ENCODE results near the gene TOGARAM1. TPM values are rescaled to one million over a fixed set of nuclear protein-coding genes. Genes with fewer than 3 reads are reported as not detected.
"Not testable (repeated sequence)": the region's sequence is repeated elsewhere in the genome, so short reads cannot be mapped to it uniquely, and the experiment has no call there.

TOGARAM1 gene
- total RNA-seq, 4 donors from 2014 or later, result 6.3 to 19.1 (median 9.7) TPM

DNA sequence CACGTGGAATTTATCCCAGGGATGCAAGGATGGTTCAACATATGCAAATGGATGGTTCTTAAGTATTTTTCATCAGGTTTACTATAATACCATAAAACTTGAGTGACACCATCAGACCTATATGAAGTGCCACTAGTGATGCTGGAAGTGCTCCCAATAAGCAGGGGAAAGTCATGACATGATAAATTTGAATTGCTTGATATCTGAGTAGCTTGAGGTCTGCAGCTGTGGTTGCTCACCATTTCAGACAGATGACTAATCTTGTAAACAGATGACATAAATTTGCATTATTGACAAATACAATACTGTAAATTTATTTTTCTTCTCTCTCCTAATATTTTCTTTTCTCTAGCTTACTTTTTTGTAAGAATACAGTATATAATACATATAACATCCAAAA is 108.2 kb downstream of the TOGARAM1 start:
- TF ChIP-seq CTCF (IDR thresholded peaks at IDR 0.05 in 4 of 5, conservative IDR thresholded peaks at IDR 0.05 in 1 of 5) (no peak), POLR2A (IDR thresholded peaks at IDR 0.05) (no peak)
- DNase-seq (no peak), ATAC-seq (no peak)
- Histone ChIP-seq H3K9me3 (no peaks in the 10 kb centered on the region), H3K4me3 (no peak overlapping the region), H3K27me3 (no peaks in the 10 kb centered on the region), H3K4me1 (peaks cover 13 to 14% of the 10 kb centered on the region in 2 donors), H3K36me3 (peaks cover 0 to 5% of the 10 kb centered on the region in 2 donors), H3K27ac (no peak overlapping the region)
- in situ Hi-C loops (cut with MboI; ENCODE audit: low sequenced_read_pairs in 4 of 4) (no loop called here), intact Hi-C loops (cut with DNase I; ENCODE audit: low total_unique reads) (no loop called here)

GRCh38 chr14:45072126-45072525 is 110.1 kb downstream of the TOGARAM1 start:
- Histone ChIP-seq H3K4me3 (no peak overlapping the region), H3K4me1 (no peaks in the 10 kb centered on the region), H3K27ac (no peak overlapping the region), H3K9me3 (no peaks in the 10 kb centered on the region), H3K36me3 (peaks cover 0 to 5% of the 10 kb centered on the region in 2 donors), H3K27me3 (no peaks in the 10 kb centered on the region)
- intact Hi-C loops (cut with DNase I; ENCODE audit: low total_unique reads), result no loop called here
- in situ Hi-C loops (cut with MboI; ENCODE audit: low sequenced_read_pairs in 4 of 4), result no loop called here
- DNase-seq (no peak), ATAC-seq (no peak)
- TF ChIP-seq POLR2A (IDR thresholded peaks at IDR 0.05) (no peak), CTCF (IDR thresholded peaks at IDR 0.05 in 4 of 5, conservative IDR thresholded peaks at IDR 0.05 in 1 of 5) (no peak)

GRCh38 chr14:45073231-45073879 is 111.4 kb downstream of the TOGARAM1 start:
- Histone ChIP-seq H3K27ac (no peak overlapping the region), H3K9me3 (no peaks in the 10 kb centered on the region), H3K36me3 (peaks cover 0 to 5% of the 10 kb centered on the region in 2 donors), H3K27me3 (no peaks in the 10 kb centered on the region), H3K4me3 (no peak overlapping the region), H3K4me1 (no peaks in the 10 kb centered on the region)
- TF ChIP-seq POLR2A (IDR thresholded peaks at IDR 0.05) (no peak), CTCF (IDR thresholded peaks at IDR 0.05 in 4 of 5, conservative IDR thresholded peaks at IDR 0.05 in 1 of 5) (no peak)
- in situ Hi-C loops (cut with MboI; ENCODE audit: low sequenced_read_pairs in 4 of 4), result no loop called here
- intact Hi-C loops (cut with DNase I; ENCODE audit: low total_unique reads), result no loop called here
- DNase-seq (no peak), ATAC-seq (no peak)

GRCh38 chr14:45078323-45078722 is 116.3 kb downstream of the TOGARAM1 start:
- in situ Hi-C loops (cut with MboI; ENCODE audit: low sequenced_read_pairs in 4 of 4) (no loop called here), intact Hi-C loops (cut with DNase I; ENCODE audit: low total_unique reads) (no loop called here)
- Histone ChIP-seq H3K9me3 (no peaks in the 10 kb centered on the region), H3K36me3 (peaks cover 0 to 4% of the 10 kb centered on the region in 2 donors), H3K27me3 (no peaks in the 10 kb centered on the region), H3K4me1 (peaks cover 0 to 1% of the 10 kb centered on the region in 2 donors), H3K27ac (no peak overlapping the region), H3K4me3 (no peak overlapping the region)
- ATAC-seq, result no peak
- TF ChIP-seq POLR2A (IDR thresholded peaks at IDR 0.05), result no peak
- TF ChIP-seq CTCF (IDR thresholded peaks at IDR 0.05 in 4 of 5, conservative IDR thresholded peaks at IDR 0.05 in 1 of 5), result no peak
- no peak for DNase-seq

DNA sequence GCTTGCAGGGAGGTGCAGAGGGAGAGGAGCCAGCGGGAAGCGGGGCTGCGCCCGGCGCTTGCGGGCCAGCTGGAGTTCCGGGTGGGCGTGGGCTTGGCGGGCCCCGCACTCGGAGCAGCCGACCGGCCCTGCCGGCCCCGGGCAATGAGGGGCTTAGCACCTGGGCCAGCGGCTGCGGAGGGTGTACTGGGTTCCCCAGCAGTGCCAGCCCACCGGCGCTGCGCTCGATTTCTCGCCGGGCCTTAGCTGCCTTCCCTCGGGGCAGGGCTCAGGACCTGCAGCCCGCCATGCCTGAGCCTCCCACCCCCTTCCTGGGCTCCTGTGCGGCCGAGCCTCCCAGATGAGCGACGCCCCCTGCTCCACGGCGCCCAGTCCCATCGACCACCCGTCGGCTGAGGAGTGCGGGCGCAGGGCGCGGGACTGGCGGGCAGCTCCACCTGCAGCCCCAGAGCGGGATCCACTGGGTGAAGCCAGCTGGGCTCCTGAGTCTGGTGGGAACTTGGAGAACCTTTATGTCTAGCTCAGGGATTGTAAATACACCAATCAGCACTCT is 118.5 kb downstream of the TOGARAM1 start:
- H3K4me3 ChIP-seq; H3K36me3 ChIP-seq; intact Hi-C loops (cut with DNase I; ENCODE audit: low total_unique reads); H3K27ac ChIP-seq; DNase-seq; H3K9me3 ChIP-seq; H3K27me3 ChIP-seq; ATAC-seq: not testable (repeated sequence)
- peaks cover 9 to 17% of the 10 kb centered on the region in 2 donors for H3K4me1 ChIP-seq
- in situ Hi-C loops (cut with MboI; ENCODE audit: low sequenced_read_pairs in 4 of 4), result loop anchor here in 1 of 4 donors (10.0 kb wide), 1 partner anchor 54 kb away; the partner anchor contains the start of genes FANCM and FKBP3

- H3K27ac ChIP-seq; ATAC-seq; intact Hi-C loops (cut with DNase I; ENCODE audit: low total_unique reads); H3K27me3 ChIP-seq; H3K9me3 ChIP-seq; H3K36me3 ChIP-seq; DNase-seq; H3K4me3 ChIP-seq: not testable (repeated sequence)
- in situ Hi-C loops (cut with MboI; ENCODE audit: low sequenced_read_pairs in 4 of 4), result loop anchor here in 1 of 4 donors (10.0 kb wide), 1 partner anchor 54 kb away; the partner anchor contains the start of genes FANCM and FKBP3
- peaks cover 16 to 23% of the 10 kb centered on the region in 2 donors for H3K4me1 ChIP-seq
Measured at GRCh38 chr14:45081096-45081495, 119.1 kb downstream of the TOGARAM1 start.

Measured in gastrocnemius medialis (tissue), 4 donors.